ENCODE measurements around the gene SEPHS2. TPM values are rescaled to one million over a fixed set of nuclear protein-coding genes. Genes with fewer than 3 reads are reported as not detected.
"Not testable (repeated sequence)": the region's sequence is repeated elsewhere in the genome, so short reads cannot be mapped to it uniquely, and the experiment has no call there.

Gene SEPHS2
- total RNA-seq, 1 donor from 2014 or later = 37.0 TPM

GRCh38 chr16:30470632-30470995 lies 24.9 kb upstream of the SEPHS2 start:
- DNase-seq (ENCODE audit: low read depth) (no peak), FAIRE-seq (no peak)
- no peaks in the 10 kb centered on the region for H3K4me1 ChIP-seq (ENCODE audit: insufficient read depth, low read length)
- no peak overlapping the region for H3K4me2 ChIP-seq (ENCODE audit: low read length)
- no peaks in the 10 kb centered on the region for H3K79me2 ChIP-seq (ENCODE audit: insufficient read depth, low read length)
- H3K9me3 ChIP-seq (ENCODE audit: insufficient read depth, low read depth, low read length) = no peaks in the 10 kb centered on the region
- no peaks in the 10 kb centered on the region for H4K20me1 ChIP-seq (ENCODE audit: insufficient read depth, low read length)
- H3K36me3 Mint-ChIP-seq (ENCODE audit: low read depth, unreplicated experiment) = peaks cover 3% of the 10 kb centered on the region
- no peak overlapping the region for H3K27ac ChIP-seq (ENCODE audit: low read depth, low read length)
- H3K27me3 ChIP-seq (ENCODE audit: insufficient read depth, low read length) = peaks cover 23% of the 10 kb centered on the region
- peaks cover 2% of the 10 kb centered on the region for H3K4me1 Mint-ChIP-seq (ENCODE audit: low read depth, unreplicated experiment)
- no peak overlapping the region for H3K4me3 ChIP-seq (ENCODE audit: insufficient read depth, low read depth, low read length)
- H3K9ac ChIP-seq (ENCODE audit: low read length) = no peak overlapping the region
- H2AFZ ChIP-seq (ENCODE audit: low read depth, low read length) = no peak overlapping the region
- H3K36me3 ChIP-seq (ENCODE audit: insufficient read depth, low read length) = no peaks in the 10 kb centered on the region
- TF ChIP-seq EZH2 (IDR thresholded peaks at IDR 0.05; ENCODE audit: insufficient read depth, low read length) = no peak
- no peak for TF ChIP-seq CTCF (IDR thresholded peaks at IDR 0.05; ENCODE audit: insufficient read depth, low read depth, low read length)
- H3K9me3 Mint-ChIP-seq (ENCODE audit: unreplicated experiment) = no peaks in the 10 kb centered on the region
- peaks cover 13% of the 10 kb centered on the region for H3K27me3 Mint-ChIP-seq (ENCODE audit: low read depth, unreplicated experiment)
- no peak overlapping the region for H3K4me3 Mint-ChIP-seq (ENCODE audit: unreplicated experiment)
- H3K27ac Mint-ChIP-seq (ENCODE audit: unreplicated experiment) = no peak overlapping the region

DNA sequence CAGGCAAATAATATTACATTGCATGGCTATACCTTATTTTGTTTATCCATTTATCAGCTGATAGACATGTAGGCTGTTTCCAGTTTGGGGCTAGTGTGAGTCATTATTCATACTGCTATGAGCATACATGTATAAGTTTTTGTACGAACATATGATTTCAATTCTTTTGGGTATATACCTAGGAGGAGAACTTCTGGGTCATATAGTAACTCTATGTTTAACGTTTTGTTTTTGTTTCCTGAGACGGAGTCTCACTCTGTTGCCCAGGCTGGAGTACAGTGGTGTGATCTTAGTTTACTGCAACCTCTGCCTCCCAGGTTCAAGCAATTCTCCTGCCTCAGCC lies 24.5 kb upstream of the SEPHS2 start:
- H3K4me2 ChIP-seq (ENCODE audit: low read length) = no peak overlapping the region
- TF ChIP-seq CTCF (IDR thresholded peaks at IDR 0.05; ENCODE audit: insufficient read depth, low read depth, low read length) (no peak), EZH2 (IDR thresholded peaks at IDR 0.05; ENCODE audit: insufficient read depth, low read length) (no peak)
- H4K20me1 ChIP-seq (ENCODE audit: insufficient read depth, low read length) = no peaks in the 10 kb centered on the region
- no peak overlapping the region for H3K27ac ChIP-seq (ENCODE audit: low read depth, low read length)
- no peaks in the 10 kb centered on the region for H3K4me1 ChIP-seq (ENCODE audit: insufficient read depth, low read length)
- H3K36me3 ChIP-seq (ENCODE audit: insufficient read depth, low read length) = no peaks in the 10 kb centered on the region
- Mint-ChIP-seq H3K27me3 (ENCODE audit: low read depth, unreplicated experiment) (peaks cover 10% of the 10 kb centered on the region), H3K4me1 (ENCODE audit: low read depth, unreplicated experiment) (peaks cover 2% of the 10 kb centered on the region), H3K9me3 (ENCODE audit: unreplicated experiment) (no peaks in the 10 kb centered on the region), H3K36me3 (ENCODE audit: low read depth, unreplicated experiment) (no peaks in the 10 kb centered on the region), H3K27ac (ENCODE audit: unreplicated experiment) (no peak overlapping the region), H3K4me3 (ENCODE audit: unreplicated experiment) (no peak overlapping the region)
- no peak overlapping the region for H2AFZ ChIP-seq (ENCODE audit: low read depth, low read length)
- H3K79me2 ChIP-seq (ENCODE audit: insufficient read depth, low read length) = no peaks in the 10 kb centered on the region
- no peak overlapping the region for H3K4me3 ChIP-seq (ENCODE audit: insufficient read depth, low read depth, low read length)
- peaks cover 21% of the 10 kb centered on the region for H3K27me3 ChIP-seq (ENCODE audit: insufficient read depth, low read length)
- DNase-seq (ENCODE audit: low read depth) = no peak
- no peaks in the 10 kb centered on the region for H3K9me3 ChIP-seq (ENCODE audit: insufficient read depth, low read depth, low read length)
- H3K9ac ChIP-seq (ENCODE audit: low read length) = no peak overlapping the region
- FAIRE-seq = no peak

DNA sequence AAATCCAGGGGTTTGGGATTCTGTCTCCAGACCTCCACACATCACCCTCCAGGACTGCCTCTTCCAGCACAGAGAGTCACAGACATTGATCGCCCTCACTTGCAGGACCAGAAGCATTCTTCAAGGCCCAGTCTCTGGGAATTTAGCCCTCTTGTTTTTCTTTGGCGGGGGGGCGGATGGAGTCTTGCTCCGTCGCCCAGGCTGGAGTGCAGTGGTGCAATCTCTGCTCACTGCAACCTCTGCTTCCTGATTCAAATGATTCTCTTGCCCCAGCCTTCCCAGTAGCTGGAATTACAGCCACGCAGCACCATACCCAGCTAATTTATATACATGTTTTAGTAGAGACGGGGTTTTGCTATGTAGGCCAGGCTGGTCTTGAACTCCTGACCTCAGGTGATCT lies 18.4 kb upstream of the SEPHS2 start:
- Histone ChIP-seq H3K79me2 (ENCODE audit: insufficient read depth, low read length) (no peaks in the 10 kb centered on the region), H3K27me3 (ENCODE audit: insufficient read depth, low read length) (no peaks in the 10 kb centered on the region), H3K9me3 (ENCODE audit: insufficient read depth, low read depth, low read length) (no peaks in the 10 kb centered on the region), H3K4me1 (ENCODE audit: insufficient read depth, low read length) (no peaks in the 10 kb centered on the region), H3K36me3 (ENCODE audit: insufficient read depth, low read length) (no peaks in the 10 kb centered on the region), H3K4me3 (ENCODE audit: insufficient read depth, low read depth, low read length) (no peak overlapping the region), H2AFZ (ENCODE audit: low read depth, low read length) (no peak overlapping the region), H4K20me1 (ENCODE audit: insufficient read depth, low read length) (no peaks in the 10 kb centered on the region), H3K4me2 (ENCODE audit: low read length) (no peak overlapping the region), H3K9ac (ENCODE audit: low read length) (no peak overlapping the region), H3K27ac (ENCODE audit: low read depth, low read length) (no peak overlapping the region)
- DNase-seq (ENCODE audit: low read depth) = no peak
- Mint-ChIP-seq H3K4me3 (ENCODE audit: unreplicated experiment) (no peak overlapping the region), H3K36me3 (ENCODE audit: low read depth, unreplicated experiment) (no peaks in the 10 kb centered on the region), H3K27me3 (ENCODE audit: low read depth, unreplicated experiment) (no peaks in the 10 kb centered on the region), H3K9me3 (ENCODE audit: unreplicated experiment) (peaks cover 3% of the 10 kb centered on the region), H3K27ac (ENCODE audit: unreplicated experiment) (no peak overlapping the region), H3K4me1 (ENCODE audit: low read depth, unreplicated experiment) (no peaks in the 10 kb centered on the region)
- no peak for FAIRE-seq
- TF ChIP-seq CTCF (IDR thresholded peaks at IDR 0.05; ENCODE audit: insufficient read depth, low read depth, low read length) = no peak
- TF ChIP-seq EZH2 (IDR thresholded peaks at IDR 0.05; ENCODE audit: insufficient read depth, low read length) = no peak

DNA sequence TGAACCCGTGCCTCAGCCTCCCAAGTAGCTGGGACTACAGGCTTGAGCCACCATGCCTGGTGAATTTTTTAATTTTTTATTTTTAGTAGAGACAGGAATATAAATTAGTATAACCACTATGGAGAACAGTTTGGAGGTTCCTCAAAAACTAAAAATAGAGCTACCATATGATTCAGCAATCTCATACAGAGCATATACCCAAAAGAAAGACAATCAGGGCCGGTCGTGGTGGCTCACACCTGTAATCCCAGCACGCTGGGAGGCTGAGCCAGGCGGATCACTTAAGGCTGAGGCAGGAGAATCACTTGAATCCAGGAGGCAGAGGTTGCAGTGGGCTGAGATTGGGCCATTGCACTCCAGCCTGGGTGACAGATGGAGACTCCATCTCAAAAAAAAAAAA lies 15.8 kb upstream of the SEPHS2 start:
- H3K36me3 ChIP-seq (ENCODE audit: insufficient read depth, low read length); H3K79me2 ChIP-seq (ENCODE audit: insufficient read depth, low read length); H3K4me3 Mint-ChIP-seq (ENCODE audit: unreplicated experiment); DNase-seq (ENCODE audit: low read depth); H3K4me2 ChIP-seq (ENCODE audit: low read length); H3K9me3 Mint-ChIP-seq (ENCODE audit: unreplicated experiment); H3K27ac ChIP-seq (ENCODE audit: low read depth, low read length); H3K9ac ChIP-seq (ENCODE audit: low read length); FAIRE-seq; H3K4me1 ChIP-seq (ENCODE audit: insufficient read depth, low read length); H3K4me1 Mint-ChIP-seq (ENCODE audit: low read depth, unreplicated experiment); H2AFZ ChIP-seq (ENCODE audit: low read depth, low read length); H3K9me3 ChIP-seq (ENCODE audit: insufficient read depth, low read depth, low read length); H3K27ac Mint-ChIP-seq (ENCODE audit: unreplicated experiment); H3K36me3 Mint-ChIP-seq (ENCODE audit: low read depth, unreplicated experiment); H4K20me1 ChIP-seq (ENCODE audit: insufficient read depth, low read length); H3K27me3 Mint-ChIP-seq (ENCODE audit: low read depth, unreplicated experiment); H3K4me3 ChIP-seq (ENCODE audit: insufficient read depth, low read depth, low read length); H3K27me3 ChIP-seq (ENCODE audit: insufficient read depth, low read length): not testable (repeated sequence)

All from astrocyte (in vitro differentiated cells and primary cell).